HS-27A (cell line): ENCODE measurements around the gene PRSS33.

ENCODE experiments used
- DNase-seq: peaks from one replicate; pipeline ENCODE4 v3.0.0-alpha.2; 2012; ENCODE audit warnings: low read depth, missing footprints

PRSS33 gene

GRCh38 chr16:2820836-2821486, 33.6 kb upstream of the PRSS33 start:
- DNase-seq: no peak

DNA sequence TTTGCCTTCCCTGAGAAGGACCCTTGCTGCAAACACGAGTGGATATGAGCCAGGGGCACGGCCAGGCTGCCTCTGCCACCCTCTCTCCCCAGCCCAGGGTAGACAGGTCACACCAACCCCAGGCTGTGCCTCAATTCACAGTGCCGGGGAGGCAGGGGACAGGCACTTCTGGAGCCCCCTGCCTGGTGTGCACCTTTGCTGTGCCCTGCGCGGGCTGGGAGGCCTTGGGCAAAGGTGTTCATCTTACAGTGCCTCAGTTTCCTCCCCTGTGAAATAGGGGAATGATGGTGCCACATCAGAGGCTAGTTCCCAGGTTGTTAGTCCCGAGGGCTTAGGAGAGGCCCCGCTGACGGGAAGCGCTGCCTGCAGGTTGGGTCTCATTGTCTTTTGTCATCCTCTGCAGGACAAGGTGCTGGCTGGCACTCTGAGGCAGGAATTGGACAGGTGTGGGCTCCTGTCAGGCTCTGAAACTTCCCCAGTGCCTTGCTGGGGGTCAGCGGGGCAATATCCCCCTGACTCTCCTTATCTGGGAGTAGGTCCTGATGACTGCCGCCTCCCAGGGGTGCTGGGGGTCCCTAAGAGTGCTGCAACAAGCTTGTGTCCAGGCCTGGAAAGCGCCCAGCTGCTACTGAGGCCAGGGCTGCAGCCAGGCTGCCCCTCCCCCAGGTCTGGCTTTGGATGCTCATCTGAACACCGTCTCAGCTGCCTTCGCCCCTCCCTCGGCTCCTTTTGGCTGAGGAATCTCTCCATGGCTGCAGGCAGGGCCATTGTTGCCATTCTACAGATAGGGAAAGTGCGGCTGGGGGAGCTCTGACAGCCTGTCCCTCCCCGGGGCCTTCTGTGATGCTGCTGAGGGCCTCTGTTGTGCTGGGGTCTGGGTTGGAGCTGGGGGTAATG, 32.8 kb upstream of the PRSS33 start:
- DNase-seq: no peak

DNA sequence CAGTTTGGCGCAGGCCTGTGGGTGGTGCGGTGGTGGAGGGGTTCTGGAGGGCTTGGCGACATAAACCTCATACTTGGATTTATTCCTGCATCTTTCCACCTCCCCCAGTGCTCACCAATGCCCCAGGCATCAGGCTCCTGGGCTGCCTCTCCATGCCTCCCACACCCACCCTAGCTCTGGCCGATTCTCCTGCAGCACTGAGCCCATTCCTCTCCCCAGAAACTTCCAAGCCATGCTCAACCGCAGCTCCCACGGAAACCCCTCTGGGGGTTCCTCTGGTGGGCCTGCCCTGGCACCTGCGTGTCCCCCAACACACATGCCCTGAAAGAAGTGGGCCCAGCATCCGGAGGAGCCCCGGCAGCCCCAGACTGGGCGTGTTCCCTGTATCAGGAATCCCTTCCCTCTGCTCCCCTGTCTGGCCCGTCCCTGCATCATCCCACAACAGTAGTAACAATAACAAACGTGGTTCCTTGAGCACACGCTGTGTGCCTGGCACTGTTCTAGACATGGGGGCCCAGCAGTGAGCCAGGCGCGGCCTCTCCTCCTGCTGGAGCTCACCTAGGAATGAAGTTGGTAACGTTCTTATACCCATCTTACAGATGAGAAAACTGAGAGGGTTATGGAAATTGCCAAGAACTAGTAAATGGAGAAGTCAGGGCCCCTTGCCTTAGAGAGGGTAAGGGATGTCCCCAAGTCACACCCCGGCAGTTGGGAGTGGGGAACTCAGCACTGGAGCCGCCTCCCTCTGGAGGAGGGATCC, 32.0 kb upstream of the PRSS33 start:
- no peak for DNase-seq

DNA sequence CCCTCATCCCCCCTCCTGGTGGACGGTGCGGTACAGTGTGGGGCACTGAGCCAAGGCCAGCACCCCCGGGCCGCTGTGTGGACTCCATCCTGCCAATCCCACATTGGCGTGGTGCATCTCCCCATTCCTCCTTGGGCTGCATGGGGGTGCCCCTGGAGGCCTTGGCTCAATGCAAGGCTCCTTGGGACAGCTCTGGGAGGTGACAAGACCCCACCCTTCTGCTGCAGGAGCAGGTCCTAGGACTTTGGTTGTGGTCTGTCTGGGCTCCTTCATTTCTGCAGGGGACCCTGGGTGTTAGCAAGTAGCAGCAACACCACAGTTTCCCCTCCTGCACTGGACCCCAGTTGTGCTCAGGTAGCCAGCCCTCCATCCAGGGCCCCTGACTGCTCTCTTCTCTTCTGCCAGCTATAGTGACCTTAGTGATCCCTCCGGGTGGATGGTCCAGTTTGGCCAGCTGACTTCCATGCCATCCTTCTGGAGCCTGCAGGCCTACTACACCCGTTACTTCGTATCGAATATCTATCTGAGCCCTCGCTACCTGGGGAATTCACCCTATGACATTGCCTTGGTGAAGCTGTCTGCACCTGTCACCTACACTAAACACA, 31.0 kb upstream of the PRSS33 start:
- no peak for DNase-seq

DNA sequence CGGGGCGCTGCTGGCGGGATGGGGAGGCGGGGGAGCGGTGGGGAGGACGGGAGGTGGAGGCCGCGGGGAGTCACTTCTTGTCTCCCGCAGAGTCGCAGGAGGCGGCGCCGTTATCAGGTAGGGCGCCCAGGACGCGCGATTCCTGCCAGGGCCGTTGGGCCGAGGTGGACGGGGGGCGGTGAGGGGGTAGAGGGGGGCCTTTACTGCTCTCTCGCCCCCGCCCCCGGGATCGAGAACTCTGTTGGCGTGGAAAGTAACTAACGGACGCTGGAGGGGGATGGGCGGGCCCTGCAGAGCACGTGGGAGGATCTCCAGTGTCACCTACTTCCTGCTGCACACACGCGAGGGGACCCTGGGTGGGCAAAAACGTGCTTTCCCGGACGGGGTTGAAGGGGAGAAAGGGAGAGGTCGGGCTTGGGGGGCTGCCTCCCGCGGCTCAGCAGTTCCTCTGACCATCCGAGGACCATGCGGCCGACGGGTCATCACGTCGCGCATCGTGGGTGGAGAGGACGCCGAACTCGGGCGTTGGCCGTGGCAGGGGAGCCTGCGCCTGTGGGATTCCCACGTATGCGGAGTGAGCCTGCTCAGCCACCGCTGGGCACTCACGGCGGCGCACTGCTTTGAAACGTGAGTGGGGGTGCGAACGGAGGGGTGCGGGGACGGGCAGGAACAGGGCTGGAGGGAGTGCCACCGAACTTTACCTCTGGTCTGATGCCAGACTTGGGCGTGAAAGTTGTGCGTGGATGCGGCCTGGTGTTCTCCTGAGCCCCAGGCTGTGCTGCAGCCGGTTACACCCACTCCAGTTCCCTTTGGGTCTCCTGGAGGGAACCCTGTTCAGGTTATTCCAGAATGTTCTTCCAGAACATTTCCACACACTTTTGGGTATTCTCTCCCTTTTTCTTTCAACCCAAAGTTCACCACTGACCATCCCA, 30.2 kb upstream of the PRSS33 start:
- no peak for DNase-seq

DNA sequence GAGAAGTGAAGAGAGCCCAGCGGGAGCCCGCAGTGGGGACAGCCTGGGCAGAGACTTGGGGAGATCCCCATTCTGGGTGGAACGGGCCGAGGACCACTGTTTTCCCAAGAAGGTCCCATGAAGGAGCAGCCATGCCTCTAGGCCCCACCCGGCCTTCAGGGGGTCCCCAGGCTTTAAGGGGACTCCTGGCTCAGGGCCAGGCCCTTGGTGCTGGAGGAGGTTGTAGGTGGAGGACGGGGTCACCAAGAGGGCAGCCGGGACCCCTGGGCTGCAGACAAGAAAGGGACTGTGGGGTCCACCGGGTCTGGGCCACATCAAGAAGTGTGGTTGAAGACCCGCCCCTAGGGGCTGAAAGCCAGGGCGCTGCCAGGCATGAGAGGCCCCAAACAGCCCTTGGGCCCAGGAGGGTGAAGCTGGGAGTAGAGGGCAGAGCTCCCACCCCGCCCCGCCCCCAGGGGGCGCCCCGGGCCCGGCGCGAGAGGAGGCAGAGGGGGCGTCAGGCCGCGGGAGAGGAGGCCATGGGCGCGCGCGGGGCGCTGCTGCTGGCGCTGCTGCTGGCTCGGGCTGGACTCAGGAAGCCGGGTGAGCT, 29.5 kb upstream of the PRSS33 start, which contains the start of gene PRSS21:
Gene PRSS21, plus strand, starts transcription at position 487 of the 589 bp plus-strand sequence. Its CDS starts 32 bp downstream, at position 519.
- no peak for DNase-seq

- DNase-seq: no peak
Observed at GRCh38 chr16:2815299-2815771, 28.0 kb upstream of the PRSS33 start.

DNA sequence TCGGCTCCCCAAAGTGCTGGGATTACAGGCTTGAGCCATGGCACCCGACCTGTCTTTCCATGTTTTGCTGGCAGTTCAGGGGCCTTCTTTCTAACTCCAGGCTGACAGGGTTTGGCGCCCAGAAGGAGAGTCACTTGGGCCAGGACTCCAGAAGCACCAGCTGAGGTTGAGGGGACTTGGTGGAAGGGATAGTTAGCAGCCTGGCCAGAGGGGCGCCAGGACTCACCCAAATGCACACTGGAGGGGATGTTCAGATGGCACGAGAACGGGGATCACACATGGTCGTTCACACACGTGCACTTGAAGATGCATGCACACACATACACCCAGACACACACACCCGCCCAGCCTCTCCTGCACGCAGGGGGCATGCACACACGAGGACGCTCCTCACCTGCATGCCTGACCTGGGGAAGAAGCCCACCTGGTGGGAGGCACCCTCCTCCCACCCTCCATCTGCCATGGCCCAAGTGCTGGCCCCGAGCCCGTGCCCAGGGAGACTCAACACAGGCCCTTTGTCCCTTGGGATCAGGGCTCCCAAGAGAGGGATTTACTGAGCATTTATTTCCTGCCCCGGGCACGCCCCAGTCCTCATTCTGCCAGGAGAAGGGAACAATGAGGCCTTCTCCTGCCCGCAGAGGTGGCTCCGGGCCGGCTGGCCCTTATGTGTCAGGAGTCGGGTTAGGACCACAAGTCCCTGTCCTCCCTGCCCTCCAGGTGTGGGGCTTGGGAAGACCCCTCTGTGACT, 27.4 kb upstream of the PRSS33 start:
- DNase-seq: no peak

GRCh38 chr16:2813771-2814221, 26.4 kb upstream of the PRSS33 start:
- DNase-seq: no peak

DNA sequence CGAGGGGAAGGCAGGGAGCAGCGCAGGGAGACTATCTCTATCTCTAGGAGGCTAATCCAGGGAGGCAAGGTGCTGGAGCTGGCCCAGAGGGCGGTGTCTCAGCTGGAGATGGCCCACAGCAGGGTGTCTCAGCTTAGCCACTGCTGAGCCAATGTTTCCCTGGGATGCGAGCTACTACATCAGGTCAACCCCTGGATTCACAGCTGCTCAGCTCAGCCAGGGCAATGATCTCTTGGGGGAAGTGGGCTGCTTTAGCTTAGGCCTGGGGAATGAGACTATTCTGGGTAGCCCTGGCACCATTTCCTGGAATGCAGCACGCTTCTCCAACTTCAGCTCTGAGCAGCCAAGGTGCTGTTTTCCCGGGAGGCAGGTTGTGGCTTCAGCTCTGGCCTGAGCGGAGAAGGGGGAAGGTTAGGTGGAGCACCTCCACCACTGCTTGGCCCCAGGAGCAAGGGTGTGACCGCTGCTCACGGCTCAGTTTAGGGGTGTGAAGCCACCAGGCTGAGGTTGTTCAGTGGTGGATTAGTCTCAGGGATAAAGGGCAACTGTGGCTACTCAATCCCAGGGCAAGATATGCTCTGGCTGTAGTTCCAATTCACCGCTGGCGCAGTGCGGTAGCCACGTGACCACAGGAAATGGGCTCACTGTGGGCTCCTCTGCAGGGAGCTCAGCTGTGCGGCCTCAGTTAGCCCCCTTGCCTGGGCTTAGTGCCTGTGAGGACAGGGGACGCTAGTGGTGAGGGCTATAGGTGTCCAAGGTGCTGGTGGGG, 24.5 kb upstream of the PRSS33 start:
- DNase-seq: no peak

DNA sequence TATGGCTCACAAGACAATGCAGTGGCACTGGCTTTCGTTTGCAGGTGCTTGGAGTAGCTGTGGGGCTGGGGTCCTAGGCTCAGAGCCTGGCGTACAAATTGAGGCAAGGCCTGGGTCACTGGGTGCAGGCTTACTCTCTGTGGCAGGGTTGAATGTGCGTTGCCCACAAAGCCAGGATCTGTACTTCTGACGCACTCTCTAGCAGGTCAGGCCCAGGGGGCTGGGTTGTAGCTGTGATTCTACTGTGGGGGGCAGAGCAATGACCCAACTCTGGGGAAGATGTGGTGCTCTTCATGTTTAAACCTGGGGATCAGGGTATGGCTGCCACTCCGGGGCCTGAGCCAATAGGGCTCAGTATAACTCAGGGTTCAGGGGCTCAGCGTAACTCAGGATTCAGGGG, 23.3 kb upstream of the PRSS33 start:
- no peak for DNase-seq

DNA sequence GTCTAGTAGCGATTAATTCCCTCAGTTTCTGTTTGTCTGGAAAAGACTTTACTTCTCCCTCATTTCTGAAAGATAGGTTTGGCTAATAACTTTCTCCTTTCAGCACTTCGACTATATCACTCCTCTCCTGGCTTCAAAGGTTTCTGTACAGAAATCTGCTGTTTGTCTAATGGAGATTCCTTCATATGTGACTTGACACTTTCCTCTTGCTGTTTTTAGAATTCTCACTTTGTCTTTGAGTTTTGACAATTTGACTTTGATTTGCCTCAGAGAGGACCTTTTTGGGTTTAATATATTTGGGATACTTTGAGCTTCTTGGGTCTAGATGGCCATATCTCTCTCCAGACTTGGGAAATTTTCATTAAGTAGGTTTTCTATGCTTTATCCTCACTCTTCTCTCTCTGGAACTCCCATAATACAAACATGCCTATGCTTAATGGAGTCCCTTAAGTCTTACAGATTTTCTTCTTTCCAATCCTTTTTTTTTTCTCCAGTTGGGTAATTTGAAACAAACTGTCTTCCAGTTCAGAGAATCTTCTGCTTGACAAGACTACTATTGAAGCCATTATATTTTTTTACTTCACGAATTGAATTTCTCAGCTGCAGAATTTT, 21.9 kb upstream of the PRSS33 start:
- no peak for DNase-seq

- no peak for DNase-seq
Observed at GRCh38 chr16:2808181-2808580, 20.8 kb upstream of the PRSS33 start.

GRCh38 chr16:2806286-2806685, 18.9 kb upstream of the PRSS33 start:
- no peak for DNase-seq

- no peak for DNase-seq
Observed at GRCh38 chr16:2804728-2805127, 17.4 kb upstream of the PRSS33 start.

- no peak for DNase-seq
Observed at GRCh38 chr16:2803545-2804195, 16.3 kb upstream of the PRSS33 start.

GRCh38 chr16:2799859-2800226, 12.5 kb upstream of the PRSS33 start:
- DNase-seq: no peak
